Muscle of arm (tissue), 12 donors: ENCODE data around the gene SLC47A2. TPM values are rescaled to one million over a fixed set of nuclear protein-coding genes. Genes with fewer than 3 reads are reported as not detected.
"Not testable (repeated sequence)": the region's sequence is repeated elsewhere in the genome, so short reads cannot be mapped to it uniquely, and the experiment has no call there.

Experiments used
- DNase-seq: peaks from one replicate; pipeline ENCODE4 v3.0.0-alpha.2; 2013
- polyA plus RNA-seq, 12 donors: library from polyadenylated mRNA; unstranded; fragments of 120-200 nt; gene quantifications; one replicate each; pipeline ENCODE4 v1.2.1, GENCODE V29; 2013; ENCODE audit not compliant: insufficient read length in 12 of 12

The SLC47A2 gene
- polyA plus RNA-seq, 12 donors, result 0.15 to 0.60 (median 0.26) TPM; not detected in 2

- no peak for DNase-seq
Measured at GRCh38 chr17:19671433-19671832, 45.0 kb downstream of the SLC47A2 start.

GRCh38 chr17:19670908-19671307 is 45.5 kb downstream of the SLC47A2 start:
- no peak for DNase-seq

DNA sequence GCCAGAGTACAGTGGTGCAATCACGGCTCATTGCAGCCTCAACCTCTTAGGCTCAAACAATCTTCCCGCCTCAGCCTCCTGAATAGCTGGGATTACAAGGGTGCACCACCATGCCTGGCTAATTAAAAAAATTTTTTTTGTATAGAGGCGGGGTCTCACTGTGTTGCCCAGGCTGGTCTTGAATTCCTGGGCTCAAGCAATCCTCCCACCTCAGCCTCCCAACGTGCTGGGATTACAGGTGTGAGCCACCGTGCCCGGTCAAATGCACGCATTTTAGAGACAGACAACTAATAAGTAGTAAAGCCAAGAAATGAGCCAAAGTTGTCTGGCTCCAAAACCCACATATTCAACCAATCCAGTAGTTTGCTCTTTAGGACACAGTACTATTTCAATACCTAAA is 46.7 kb downstream of the SLC47A2 start:
- not testable (repeated sequence) for DNase-seq

- DNase-seq, result no peak
Measured at GRCh38 chr17:19664821-19665181, 51.6 kb downstream of the SLC47A2 start.

DNA sequence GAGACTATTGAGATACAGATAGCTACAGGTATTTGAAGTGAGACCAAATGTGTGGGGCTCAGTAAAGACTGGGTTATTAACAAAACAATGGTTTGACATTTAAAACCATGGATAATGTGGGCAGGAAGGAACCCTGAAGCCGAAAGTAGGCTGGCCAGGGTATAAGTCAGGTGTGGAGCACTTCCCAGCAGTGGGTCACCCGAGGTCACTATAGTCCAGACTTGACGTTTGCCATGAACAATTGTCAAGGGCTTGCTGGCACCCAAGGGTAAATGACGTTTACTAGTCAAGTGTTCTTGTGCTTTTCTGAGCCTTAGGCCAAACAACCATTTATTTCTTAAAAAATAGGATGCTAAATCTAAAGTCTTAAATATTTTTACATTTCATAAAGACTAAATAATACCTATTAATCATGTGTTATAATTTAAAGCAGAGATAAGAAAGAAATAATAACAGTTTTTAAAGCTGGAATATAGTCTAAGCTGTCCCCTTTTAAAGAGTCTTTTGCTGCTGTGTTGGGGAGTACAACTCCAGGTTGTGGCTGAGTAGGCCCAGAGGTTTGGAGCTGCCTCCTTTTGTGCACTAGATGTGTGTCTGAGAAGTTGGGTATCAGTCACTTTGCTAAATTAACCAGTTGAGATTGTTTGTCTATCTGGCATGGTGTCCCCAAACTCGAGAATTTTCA is 52.1 kb downstream of the SLC47A2 start:
- DNase-seq, result no peak

- DNase-seq, result no peak
Measured at GRCh38 chr17:19663097-19663496, 53.3 kb downstream of the SLC47A2 start.

- no peak for DNase-seq
Measured at GRCh38 chr17:19661121-19661520, 55.3 kb downstream of the SLC47A2 start.

GRCh38 chr17:19660219-19660870 is 56.0 kb downstream of the SLC47A2 start:
- DNase-seq, result no peak

- no peak for DNase-seq
Measured at GRCh38 chr17:19659366-19660177, 56.8 kb downstream of the SLC47A2 start.

- no peak for DNase-seq
Measured at GRCh38 chr17:19656851-19657581, 59.4 kb downstream of the SLC47A2 start.

DNA sequence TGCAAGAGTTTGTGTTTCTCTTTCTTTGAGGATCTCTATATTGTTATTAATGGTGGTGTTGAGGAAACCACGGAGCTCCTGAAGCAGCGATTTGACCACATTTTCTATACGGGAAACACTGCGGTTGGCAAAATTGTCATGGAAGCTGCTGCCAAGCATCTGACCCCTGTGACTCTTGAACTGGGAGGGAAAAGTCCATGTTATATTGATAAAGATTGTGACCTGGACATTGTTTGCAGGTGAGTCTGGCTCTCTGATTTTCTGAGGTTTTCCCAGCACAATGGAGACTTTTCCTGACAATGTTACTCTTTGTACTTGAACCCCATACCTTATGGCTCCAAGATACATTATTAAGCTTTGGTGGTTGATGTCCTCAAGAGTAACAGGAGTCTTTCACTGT is 60.0 kb downstream of the SLC47A2 start:
- no peak for DNase-seq

DNA sequence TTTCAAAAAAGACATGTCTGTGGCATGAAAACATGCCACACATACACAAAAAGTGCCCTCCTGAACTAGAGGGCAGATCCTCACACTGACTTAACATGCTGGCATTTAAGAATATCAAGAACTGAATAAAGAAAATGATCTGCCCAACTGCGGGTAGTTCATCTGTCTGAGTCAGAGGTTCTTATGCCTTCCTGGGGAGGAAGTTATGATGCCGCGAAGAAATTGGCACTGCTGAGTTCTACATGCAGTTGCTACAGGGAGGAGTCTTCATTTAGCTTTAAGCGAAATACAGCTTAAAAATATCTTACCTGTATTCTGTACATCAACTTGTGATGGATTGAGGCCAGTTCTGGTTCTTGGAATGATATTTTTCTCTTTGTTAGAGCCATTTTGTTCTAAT is 61.5 kb downstream of the SLC47A2 start:
- DNase-seq, result no peak

- no peak for DNase-seq
Measured at GRCh38 chr17:19654342-19654886, 62.0 kb downstream of the SLC47A2 start.

DNA sequence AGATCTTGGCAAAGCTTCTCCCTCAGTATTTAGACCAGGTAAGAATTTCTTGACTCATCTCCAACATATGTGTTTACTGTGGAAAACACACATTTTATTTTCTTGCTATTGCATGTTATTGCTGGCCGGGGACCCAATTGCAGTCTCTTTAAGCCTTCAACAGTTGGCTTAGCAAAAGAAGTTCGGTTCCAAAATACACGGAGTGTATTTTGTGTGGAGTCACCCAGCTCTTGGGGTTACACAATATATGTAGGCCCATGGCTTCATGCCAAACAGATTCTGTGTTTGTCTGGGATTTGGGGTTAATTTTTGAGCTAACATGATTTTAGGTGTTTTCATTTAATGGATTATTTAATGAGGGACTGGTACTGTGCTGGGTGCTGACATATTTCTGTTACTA is 63.8 kb downstream of the SLC47A2 start:
- DNase-seq, result no peak

GRCh38 chr17:19651451-19652238 is 64.7 kb downstream of the SLC47A2 start:
- DNase-seq, result no peak

DNA sequence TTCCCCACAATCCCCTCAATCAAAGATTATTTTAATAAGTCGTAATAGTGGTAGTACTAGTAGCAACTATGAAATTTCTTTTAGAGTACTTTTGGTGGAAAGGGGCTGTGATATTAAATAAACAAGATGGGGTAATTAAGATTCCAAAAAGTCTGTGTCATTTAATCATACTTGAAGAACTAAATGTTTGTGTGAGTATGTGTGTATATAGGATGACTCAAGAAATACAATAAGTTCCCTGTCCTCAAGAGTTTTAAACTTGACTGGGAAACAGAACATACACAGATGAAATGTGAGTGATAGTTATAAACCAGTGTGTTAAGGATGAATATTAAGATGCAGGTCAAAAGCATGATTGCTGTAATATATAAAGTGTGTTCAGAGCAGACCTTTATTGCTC is 65.6 kb downstream of the SLC47A2 start:
- DNase-seq, result no peak

DNA sequence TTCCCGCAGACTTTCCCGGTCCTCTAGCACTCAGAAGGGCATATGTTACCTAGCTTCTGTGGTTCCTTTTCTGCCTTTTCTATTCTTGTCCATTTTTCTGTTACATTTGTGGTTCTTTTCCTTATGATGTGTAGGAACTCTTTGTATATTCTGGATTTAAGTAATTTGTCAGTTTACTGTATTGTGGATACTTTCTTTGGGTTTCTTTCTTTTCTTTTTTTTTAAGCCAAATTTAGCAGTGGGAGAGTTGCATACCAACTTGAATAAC is 67.2 kb downstream of the SLC47A2 start:
- no peak for DNase-seq

DNA sequence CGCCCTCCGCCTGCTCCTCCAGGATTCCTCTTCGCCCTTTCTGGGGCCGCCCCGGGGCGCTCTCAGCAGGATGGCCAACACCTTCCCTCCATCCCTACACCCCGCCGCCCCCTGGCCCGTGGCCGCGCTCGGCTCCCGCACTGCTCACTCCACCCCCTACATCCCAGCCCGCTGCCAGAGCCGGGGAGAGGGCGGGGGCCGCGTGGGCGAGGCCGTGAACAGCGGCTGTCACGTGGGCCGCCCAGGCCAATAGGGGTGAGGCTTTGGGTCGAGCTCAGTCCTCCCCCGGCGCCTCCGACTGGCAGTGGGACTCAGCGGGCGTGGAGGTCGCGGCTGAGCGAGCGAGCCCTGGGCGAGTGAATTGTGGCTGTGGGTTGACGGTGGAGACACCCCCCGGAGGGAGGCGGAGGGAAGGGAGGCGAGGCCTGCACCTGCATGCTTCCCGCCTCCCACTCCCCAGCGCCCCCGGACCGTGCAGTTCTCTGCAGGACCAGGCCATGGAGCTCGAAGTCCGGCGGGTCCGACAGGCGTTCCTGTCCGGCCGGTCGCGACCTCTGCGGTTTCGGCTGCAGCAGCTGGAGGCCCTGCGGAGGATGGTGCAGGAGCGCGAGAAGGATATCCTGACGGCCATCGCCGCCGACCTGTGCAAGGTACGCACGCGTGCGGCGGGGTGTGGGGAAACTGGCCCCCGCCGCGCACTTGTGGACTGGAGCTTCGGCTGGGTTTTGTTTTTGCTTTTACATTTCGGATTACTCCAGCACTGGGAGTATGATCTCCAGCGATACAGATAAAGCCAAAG is 67.7 kb downstream of the SLC47A2 start, which contains the start of gene ALDH3A2:
Gene ALDH3A2 (plus strand): TSS at position 277 of the 799 bp plus-strand sequence. CDS start 221 bp downstream, at position 498.
- DNase-seq, result peak; percentile 93

GRCh38 chr17:19647697-19648474 is 68.5 kb downstream of the SLC47A2 start:
- no peak for DNase-seq
